Measurements from ENCODE around the gene RAB4A. TPM values are rescaled to one million over a fixed set of nuclear protein-coding genes. Genes with fewer than 3 reads are reported as not detected.

The RAB4A gene
- total RNA-seq, 3 donors from 2014 or later = 27.5 to 47.8 (median 42.1) TPM

DNA sequence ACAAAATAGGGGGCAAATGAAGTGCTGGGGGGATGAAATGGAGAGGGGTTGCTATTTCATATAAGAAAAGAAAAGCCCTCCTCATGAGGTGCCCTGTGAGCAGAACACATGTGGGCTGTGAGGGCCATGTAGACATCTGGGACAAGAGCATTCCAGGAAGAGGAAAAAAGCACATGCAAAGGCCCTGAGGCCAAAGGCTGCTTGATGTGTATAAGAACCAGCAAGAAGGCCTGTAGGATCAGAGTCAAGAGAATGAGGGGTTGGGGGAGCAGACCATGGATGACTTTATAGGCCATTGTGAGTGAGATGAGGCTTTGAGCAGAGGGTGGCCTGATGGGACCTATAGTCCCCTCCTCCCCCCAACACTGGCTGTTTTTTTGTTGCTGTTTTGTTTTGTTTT, 7.7 kb upstream of the RAB4A start:
- Histone ChIP-seq H3K9me3 (peaks cover 4% of the 10 kb centered on the region in 2 donors), H3K4me1 (no peaks in the 10 kb centered on the region), H3K27me3 (no peaks in the 10 kb centered on the region), H3K27ac (no peak overlapping the region), H3K36me3 (no peaks in the 10 kb centered on the region), H3K4me3 (no peak overlapping the region)
- no peak for TF ChIP-seq POLR2AphosphoS5 (IDR thresholded peaks at IDR 0.05)
- no peak for DNase-seq (ENCODE audit: low spot score in 2 of 2)
- intact Hi-C loops (cut with DNase I; ENCODE audit: low total_unique reads) = no loop called here

DNA sequence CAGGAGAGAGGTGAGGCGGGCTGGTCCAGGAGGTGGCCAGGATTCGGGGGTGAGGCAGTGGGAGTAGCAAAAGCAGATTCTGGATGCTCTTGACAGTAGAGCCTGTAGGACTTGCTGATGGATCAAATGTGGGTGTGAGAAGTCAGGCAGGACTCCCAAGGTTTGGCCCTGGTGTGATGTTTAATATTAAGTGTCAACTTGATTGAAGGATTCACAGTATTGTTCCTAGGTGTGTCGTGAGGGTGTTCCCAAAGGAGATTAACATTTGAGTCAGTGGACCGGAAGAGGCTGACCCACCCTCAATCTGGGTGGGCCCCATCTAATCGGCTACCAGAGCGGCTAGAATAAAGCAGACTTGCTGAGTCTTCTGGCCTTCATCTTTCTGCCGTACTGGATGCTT, 6.8 kb upstream of the RAB4A start:
- no peaks in the 10 kb centered on the region for H3K36me3 ChIP-seq
- no peak overlapping the region for H3K4me3 ChIP-seq
- no peak overlapping the region for H3K27ac ChIP-seq
- TF ChIP-seq, protein P1, sequence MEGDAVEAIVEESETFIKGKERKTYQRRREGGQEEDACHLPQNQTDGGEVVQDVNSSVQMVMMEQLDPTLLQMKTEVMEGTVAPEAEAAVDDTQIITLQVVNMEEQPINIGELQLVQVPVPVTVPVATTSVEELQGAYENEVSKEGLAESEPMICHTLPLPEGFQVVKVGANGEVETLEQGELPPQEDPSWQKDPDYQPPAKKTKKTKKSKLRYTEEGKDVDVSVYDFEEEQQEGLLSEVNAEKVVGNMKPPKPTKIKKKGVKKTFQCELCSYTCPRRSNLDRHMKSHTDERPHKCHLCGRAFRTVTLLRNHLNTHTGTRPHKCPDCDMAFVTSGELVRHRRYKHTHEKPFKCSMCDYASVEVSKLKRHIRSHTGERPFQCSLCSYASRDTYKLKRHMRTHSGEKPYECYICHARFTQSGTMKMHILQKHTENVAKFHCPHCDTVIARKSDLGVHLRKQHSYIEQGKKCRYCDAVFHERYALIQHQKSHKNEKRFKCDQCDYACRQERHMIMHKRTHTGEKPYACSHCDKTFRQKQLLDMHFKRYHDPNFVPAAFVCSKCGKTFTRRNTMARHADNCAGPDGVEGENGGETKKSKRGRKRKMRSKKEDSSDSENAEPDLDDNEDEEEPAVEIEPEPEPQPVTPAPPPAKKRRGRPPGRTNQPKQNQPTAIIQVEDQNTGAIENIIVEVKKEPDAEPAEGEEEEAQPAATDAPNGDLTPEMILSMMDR (IDR thresholded peaks at IDR 0.05) = no peak
- TF ChIP-seq POLR2A (IDR thresholded peaks at IDR 0.05) = no peak
- TF ChIP-seq POLR2AphosphoS5 (IDR thresholded peaks at IDR 0.05) = no peak
- DNase-seq (ENCODE audit: low spot score in 2 of 2) = no peak
- intact Hi-C loops (cut with DNase I; ENCODE audit: low total_unique reads) = no loop called here
- H3K9me3 ChIP-seq = peaks cover 4% of the 10 kb centered on the region in 2 donors
- no peaks in the 10 kb centered on the region for H3K4me1 ChIP-seq
- no peaks in the 10 kb centered on the region for H3K27me3 ChIP-seq

DNA sequence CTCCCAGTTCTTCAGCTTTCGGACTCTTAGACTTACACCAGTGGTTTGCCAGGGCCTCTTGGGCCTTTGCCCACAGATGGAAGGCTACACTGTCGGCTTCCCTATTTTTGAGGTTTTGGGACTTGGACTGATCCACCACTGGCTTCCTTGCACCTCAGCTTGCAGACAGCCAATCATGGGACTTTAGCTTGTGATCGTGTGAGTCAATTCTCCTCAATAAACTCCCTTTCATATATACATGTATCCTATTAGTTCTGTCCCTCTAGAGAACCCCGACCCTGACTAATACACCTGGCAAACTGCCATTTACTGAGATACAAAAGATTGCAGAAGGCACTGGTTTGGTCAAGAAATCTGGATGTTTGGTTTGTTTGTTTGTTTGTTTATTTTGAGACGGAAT, 6.4 kb upstream of the RAB4A start:
- TF ChIP-seq, protein P1 (IDR thresholded peaks at IDR 0.05) = no peak
- no peak for TF ChIP-seq POLR2AphosphoS5 (IDR thresholded peaks at IDR 0.05)
- TF ChIP-seq POLR2A (IDR thresholded peaks at IDR 0.05) = no peak
- H3K4me1 ChIP-seq = no peaks in the 10 kb centered on the region

DNA sequence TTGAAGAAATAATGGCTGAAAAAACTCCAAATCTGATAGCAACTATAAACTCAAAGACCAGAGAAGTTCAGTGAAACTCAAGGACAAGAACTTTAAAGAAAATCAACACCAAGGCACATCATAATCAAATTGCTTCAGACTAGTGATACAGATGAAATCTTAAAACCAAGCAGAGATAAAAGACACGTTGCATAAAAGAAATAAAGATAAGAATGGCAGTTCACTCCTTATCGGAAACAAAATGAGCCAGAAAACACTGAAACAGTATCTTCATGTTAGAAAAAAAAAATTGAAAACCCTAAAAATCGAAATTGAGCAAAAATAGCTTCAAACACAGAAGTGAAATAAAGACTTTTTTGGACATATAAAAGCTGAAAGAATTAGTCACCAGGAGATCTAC, 4.6 kb upstream of the RAB4A start:
- Histone ChIP-seq H3K36me3 (no peaks in the 10 kb centered on the region), H3K9me3 (peaks cover 4% of the 10 kb centered on the region in 2 donors), H3K27me3 (no peaks in the 10 kb centered on the region), H3K4me3 (no peak overlapping the region), H3K27ac (no peak overlapping the region), H3K4me1 (no peaks in the 10 kb centered on the region)
- intact Hi-C loops (cut with DNase I; ENCODE audit: low total_unique reads) = loop anchor here (5.0 kb wide), 1 partner anchor 734 kb away; no protein-coding TSS in a partner anchor
- DNase-seq (ENCODE audit: low spot score in 2 of 2) = no peak
- TF ChIP-seq, protein P1 (IDR thresholded peaks at IDR 0.05) = no peak
- no peak for TF ChIP-seq POLR2A (IDR thresholded peaks at IDR 0.05)
- TF ChIP-seq POLR2AphosphoS5 (IDR thresholded peaks at IDR 0.05) = no peak

More for the DNA sequence above, 6.4 kb upstream of the RAB4A start:
- intact Hi-C loops (cut with DNase I; ENCODE audit: low total_unique reads) = no loop called here
- Histone ChIP-seq H3K4me3 (no peak overlapping the region), H3K27me3 (no peaks in the 10 kb centered on the region), H3K9me3 (peaks cover 4% of the 10 kb centered on the region in 2 donors), H3K36me3 (no peaks in the 10 kb centered on the region), H3K27ac (no peak overlapping the region)
- no peak for DNase-seq (ENCODE audit: low spot score in 2 of 2)

DNA sequence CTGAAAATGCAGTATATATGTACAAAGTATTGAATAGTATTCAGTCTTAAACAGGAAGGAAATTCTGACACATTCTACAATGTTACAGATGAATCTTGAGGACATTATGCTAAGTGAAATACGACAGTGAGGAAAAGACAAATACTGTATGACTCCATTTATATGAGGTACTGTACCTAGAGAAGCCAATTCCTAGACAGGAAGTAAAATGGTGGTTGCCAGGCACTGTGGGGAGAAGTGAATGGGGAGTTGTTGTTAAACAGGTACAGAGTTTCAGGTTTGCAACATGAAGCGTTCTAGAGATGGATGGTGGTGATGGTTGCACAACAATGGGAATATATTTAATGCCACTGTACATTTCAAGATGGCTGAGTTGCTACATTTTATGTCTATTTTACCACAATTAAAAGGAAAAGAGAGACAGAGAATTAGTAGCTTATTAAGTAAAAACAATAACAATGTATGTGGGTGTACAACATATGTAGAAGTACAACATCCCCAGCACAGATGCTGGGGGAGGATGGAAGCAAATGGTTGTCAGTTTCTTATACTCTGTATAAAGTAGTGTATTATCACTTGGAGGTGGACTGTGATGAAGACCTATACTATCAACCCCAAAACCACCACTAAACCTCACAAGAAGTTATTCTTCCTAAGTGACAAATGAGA, 3.9 kb upstream of the RAB4A start:
- peak overlapping the region; percentile 59 to 91 for H3K27ac ChIP-seq
- TF ChIP-seq POLR2AphosphoS5 (IDR thresholded peaks at IDR 0.05) = no peak
- TF ChIP-seq POLR2A (IDR thresholded peaks at IDR 0.05) = no peak
- TF ChIP-seq, protein P1 (IDR thresholded peaks at IDR 0.05) = no peak
- peaks cover 0 to under 1% of the 10 kb centered on the region in 2 donors for H3K4me1 ChIP-seq
- no peak for DNase-seq (ENCODE audit: low spot score in 2 of 2)
- no peak overlapping the region for H3K4me3 ChIP-seq
- intact Hi-C loops (cut with DNase I; ENCODE audit: low total_unique reads) = loop anchor here (5.0 kb wide), 1 partner anchor 735 kb away; no protein-coding TSS in a partner anchor
- no peaks in the 10 kb centered on the region for H3K27me3 ChIP-seq
- peaks cover 4% of the 10 kb centered on the region in 2 donors for H3K9me3 ChIP-seq
- no peaks in the 10 kb centered on the region for H3K36me3 ChIP-seq

Measured in breast epithelium (tissue), 4 donors.